GM19438 (cell line): ENCODE results near the gene ZNF618.

Source experiments
- ATAC-seq: cut with Tn5 transposase; IDR thresholded peaks from one replicate; pipeline ENCODE4 v1.9.1; 2021; ENCODE audit warnings: low read depth; ENCODE audit not compliant: unreplicated experiment

ZNF618 gene

GRCh38 chr9:113909421-113909820 lies 33.3 kb downstream of the ZNF618 start:
- ATAC-seq: no peak

- ATAC-seq: no peak
Observed at GRCh38 chr9:113910036-113910639, 34.0 kb downstream of the ZNF618 start.

GRCh38 chr9:113911850-113912557 lies 35.9 kb downstream of the ZNF618 start:
- ATAC-seq: no peak

- ATAC-seq: no peak
Observed at GRCh38 chr9:113912816-113913215, 36.7 kb downstream of the ZNF618 start.

- ATAC-seq: no peak
Observed at GRCh38 chr9:113913426-113914195, 37.5 kb downstream of the ZNF618 start.

- ATAC-seq: no peak
Observed at GRCh38 chr9:113914517-113914916, 38.4 kb downstream of the ZNF618 start.

- ATAC-seq: no peak
Observed at GRCh38 chr9:113915817-113916434, 39.8 kb downstream of the ZNF618 start.

GRCh38 chr9:113916931-113917330 lies 40.8 kb downstream of the ZNF618 start:
- no peak for ATAC-seq

- ATAC-seq: no peak
Observed at GRCh38 chr9:113918697-113919350, 42.7 kb downstream of the ZNF618 start.

GRCh38 chr9:113919382-113919781 lies 43.3 kb downstream of the ZNF618 start:
- no peak for ATAC-seq

GRCh38 chr9:113919871-113920270 lies 43.8 kb downstream of the ZNF618 start:
- ATAC-seq: no peak

GRCh38 chr9:113920872-113921271 lies 44.8 kb downstream of the ZNF618 start:
- no peak for ATAC-seq

GRCh38 chr9:113921396-113921925 lies 45.4 kb downstream of the ZNF618 start:
- ATAC-seq: no peak

- no peak for ATAC-seq
Observed at GRCh38 chr9:113922160-113922559, 46.1 kb downstream of the ZNF618 start.

GRCh38 chr9:113926211-113926610 lies 50.1 kb downstream of the ZNF618 start:
- no peak for ATAC-seq

- ATAC-seq: no peak
Observed at GRCh38 chr9:113927277-113927676, 51.2 kb downstream of the ZNF618 start.

GRCh38 chr9:113928269-113928668 lies 52.2 kb downstream of the ZNF618 start:
- ATAC-seq: no peak

GRCh38 chr9:113929634-113930389 lies 53.7 kb downstream of the ZNF618 start:
- no peak for ATAC-seq

- no peak for ATAC-seq
Observed at GRCh38 chr9:113930390-113930783, 54.3 kb downstream of the ZNF618 start.

GRCh38 chr9:113931140-113931539 lies 55.0 kb downstream of the ZNF618 start:
- no peak for ATAC-seq
